ENCODE data around the gene NRIP1.

- TF ChIP-seq CTCF (IDR thresholded peaks at IDR 0.05; ENCODE audit: low read depth, low read length) (no peak), EZH2phosphoT487 (IDR thresholded peaks at IDR 0.05; ENCODE audit: low read depth) (no peak)
Observed at GRCh38 chr21:14961502-14961901, 103.3 kb downstream of the NRIP1 start.
